Measurements from ENCODE around the gene KCND2.
"Not testable (repeated sequence)": the region's sequence is repeated elsewhere in the genome, so short reads cannot be mapped to it uniquely, and the experiment has no call there.

The KCND2 gene

GRCh38 chr7:120272701-120273475, at the start of gene KCND2:
Gene KCND2 (plus strand): TSS chr7:120273175.
- DNase-seq: no peak

- DNase-seq: no peak
Measured at GRCh38 chr7:120226188-120226587, 46.8 kb upstream of the KCND2 start.

- no peak for DNase-seq
Measured at GRCh38 chr7:120227255-120227654, 45.7 kb upstream of the KCND2 start.

GRCh38 chr7:120229084-120229483, 43.9 kb upstream of the KCND2 start:
- DNase-seq: no peak

- no peak for DNase-seq
Measured at GRCh38 chr7:120233338-120233737, 39.6 kb upstream of the KCND2 start.

GRCh38 chr7:120240350-120240749, 32.6 kb upstream of the KCND2 start:
- DNase-seq: not testable (repeated sequence)

GRCh38 chr7:120241973-120242372, 31.0 kb upstream of the KCND2 start:
- DNase-seq: no peak

GRCh38 chr7:120254845-120255244, 18.1 kb upstream of the KCND2 start:
- DNase-seq: no peak

- no peak for DNase-seq
Measured at GRCh38 chr7:120256344-120257070, 16.5 kb upstream of the KCND2 start.

GRCh38 chr7:120259386-120259785, 13.6 kb upstream of the KCND2 start:
- DNase-seq: no peak

GRCh38 chr7:120260111-120260510, 12.9 kb upstream of the KCND2 start:
- DNase-seq: no peak

- DNase-seq: no peak
Measured at GRCh38 chr7:120272261-120272660, 714 bp upstream of the KCND2 start.

- no peak for DNase-seq
Measured at GRCh38 chr7:120273476-120273975, 551 bp downstream of the KCND2 start.

GRCh38 chr7:120274482-120274881, 1.5 kb downstream of the KCND2 start:
- no peak for DNase-seq

GRCh38 chr7:120274899-120275298, 1.9 kb downstream of the KCND2 start:
- no peak for DNase-seq

GRCh38 chr7:120276720-120277119, 3.7 kb downstream of the KCND2 start:
- no peak for DNase-seq

- no peak for DNase-seq
Measured at GRCh38 chr7:120278773-120279172, 5.8 kb downstream of the KCND2 start.

GRCh38 chr7:120280743-120281142, 7.8 kb downstream of the KCND2 start:
- DNase-seq: no peak

- DNase-seq: no peak
Measured at GRCh38 chr7:120293027-120293426, 20.1 kb downstream of the KCND2 start.

- no peak for DNase-seq
Measured at GRCh38 chr7:120302190-120302589, 29.2 kb downstream of the KCND2 start.

- DNase-seq: no peak
Measured at GRCh38 chr7:120303105-120303504, 30.1 kb downstream of the KCND2 start.

- no peak for DNase-seq
Measured at GRCh38 chr7:120304674-120305073, 31.7 kb downstream of the KCND2 start.

- no peak for DNase-seq
Measured at GRCh38 chr7:120307991-120308545, 35.1 kb downstream of the KCND2 start.
